NCI-H1105 (cell line): Measurements from ENCODE around the gene RBX1.

Experiments
- DNase-seq: peaks from one replicate; lab custom pipeline; 2025; lab: John Stamatoyannopoulos, UW

Gene RBX1

GRCh38 chr22:41022470-41023298 is 71.5 kb downstream of the RBX1 start:
- DNase-seq = peak; percentile 84
